ENCODE data around the gene TMEM106A. TPM values are rescaled to one million over a fixed set of nuclear protein-coding genes. Genes with fewer than 3 reads are reported as not detected.
A peak's percentile ranks its signal among the peaks of the same experiment; 100 is the strongest.

TMEM106A gene
- total and polyA plus RNA-seq, 2 of the 13 experiments (the other 11 are each of a cell fraction or from before 2014, with no cell fraction given), result 16.9 to 35.9 TPM

- TF ChIP-seq, protein P1, sequence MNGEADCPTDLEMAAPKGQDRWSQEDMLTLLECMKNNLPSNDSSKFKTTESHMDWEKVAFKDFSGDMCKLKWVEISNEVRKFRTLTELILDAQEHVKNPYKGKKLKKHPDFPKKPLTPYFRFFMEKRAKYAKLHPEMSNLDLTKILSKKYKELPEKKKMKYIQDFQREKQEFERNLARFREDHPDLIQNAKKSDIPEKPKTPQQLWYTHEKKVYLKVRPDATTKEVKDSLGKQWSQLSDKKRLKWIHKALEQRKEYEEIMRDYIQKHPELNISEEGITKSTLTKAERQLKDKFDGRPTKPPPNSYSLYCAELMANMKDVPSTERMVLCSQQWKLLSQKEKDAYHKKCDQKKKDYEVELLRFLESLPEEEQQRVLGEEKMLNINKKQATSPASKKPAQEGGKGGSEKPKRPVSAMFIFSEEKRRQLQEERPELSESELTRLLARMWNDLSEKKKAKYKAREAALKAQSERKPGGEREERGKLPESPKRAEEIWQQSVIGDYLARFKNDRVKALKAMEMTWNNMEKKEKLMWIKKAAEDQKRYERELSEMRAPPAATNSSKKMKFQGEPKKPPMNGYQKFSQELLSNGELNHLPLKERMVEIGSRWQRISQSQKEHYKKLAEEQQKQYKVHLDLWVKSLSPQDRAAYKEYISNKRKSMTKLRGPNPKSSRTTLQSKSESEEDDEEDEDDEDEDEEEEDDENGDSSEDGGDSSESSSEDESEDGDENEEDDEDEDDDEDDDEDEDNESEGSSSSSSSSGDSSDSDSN (CRISPR knock-in tag; IDR thresholded peaks at IDR 0.05), result peak; percentile 70
- TF ChIP-seq, protein P2, sequence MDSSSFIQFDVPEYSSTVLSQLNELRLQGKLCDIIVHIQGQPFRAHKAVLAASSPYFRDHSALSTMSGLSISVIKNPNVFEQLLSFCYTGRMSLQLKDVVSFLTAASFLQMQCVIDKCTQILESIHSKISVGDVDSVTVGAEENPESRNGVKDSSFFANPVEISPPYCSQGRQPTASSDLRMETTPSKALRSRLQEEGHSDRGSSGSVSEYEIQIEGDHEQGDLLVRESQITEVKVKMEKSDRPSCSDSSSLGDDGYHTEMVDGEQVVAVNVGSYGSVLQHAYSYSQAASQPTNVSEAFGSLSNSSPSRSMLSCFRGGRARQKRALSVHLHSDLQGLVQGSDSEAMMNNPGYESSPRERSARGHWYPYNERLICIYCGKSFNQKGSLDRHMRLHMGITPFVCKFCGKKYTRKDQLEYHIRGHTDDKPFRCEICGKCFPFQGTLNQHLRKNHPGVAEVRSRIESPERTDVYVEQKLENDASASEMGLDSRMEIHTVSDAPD (CRISPR knock-in tag; IDR thresholded peaks at IDR 0.05), result 0 out of 2 replicates have a peak, but pooled peaks have one; percentile 54
- TF ChIP-seq ZNF558 (CRISPR knock-in tag; IDR thresholded peaks at IDR 0.05; ENCODE audit: borderline replicate concordance) (0 out of 2 replicates have a peak, but pooled peaks have one; percentile 1), HOXD1 (CRISPR knock-in tag; IDR thresholded peaks at IDR 0.05) (peak; percentile 73; the same call in 1 of the 2 replicates), ELF1 (CRISPR knock-in tag; IDR thresholded peaks at IDR 0.05) (peak; percentile 51), DBP (CRISPR knock-in tag; IDR thresholded peaks at IDR 0.05; ENCODE audit: not compliant biosample characterization) (no peak), ZNF484 (CRISPR knock-in tag; IDR thresholded peaks at IDR 0.05; ENCODE audit: borderline replicate concordance, low read depth) (peak; percentile 30; the same call in 1 of the 2 replicates), AGO2 (optimal IDR thresholded peaks at IDR 0.05; ENCODE audit: low read depth, low read length) (peak; percentile 96), HBP1 (CRISPR knock-in tag; IDR thresholded peaks at IDR 0.05; ENCODE audit: low read depth) (peak; percentile 52; the same call in 1 of the 2 replicates), NAIF1 (CRISPR knock-in tag; IDR thresholded peaks at IDR 0.05; ENCODE audit: borderline replicate concordance) (peak; percentile 78), HNRNPL (IDR thresholded peaks at IDR 0.05; ENCODE audit: low read depth, low read length) (0 out of 2 replicates have a peak, but pooled peaks have one; percentile 62)
- TF ChIP-seq, protein P3, sequence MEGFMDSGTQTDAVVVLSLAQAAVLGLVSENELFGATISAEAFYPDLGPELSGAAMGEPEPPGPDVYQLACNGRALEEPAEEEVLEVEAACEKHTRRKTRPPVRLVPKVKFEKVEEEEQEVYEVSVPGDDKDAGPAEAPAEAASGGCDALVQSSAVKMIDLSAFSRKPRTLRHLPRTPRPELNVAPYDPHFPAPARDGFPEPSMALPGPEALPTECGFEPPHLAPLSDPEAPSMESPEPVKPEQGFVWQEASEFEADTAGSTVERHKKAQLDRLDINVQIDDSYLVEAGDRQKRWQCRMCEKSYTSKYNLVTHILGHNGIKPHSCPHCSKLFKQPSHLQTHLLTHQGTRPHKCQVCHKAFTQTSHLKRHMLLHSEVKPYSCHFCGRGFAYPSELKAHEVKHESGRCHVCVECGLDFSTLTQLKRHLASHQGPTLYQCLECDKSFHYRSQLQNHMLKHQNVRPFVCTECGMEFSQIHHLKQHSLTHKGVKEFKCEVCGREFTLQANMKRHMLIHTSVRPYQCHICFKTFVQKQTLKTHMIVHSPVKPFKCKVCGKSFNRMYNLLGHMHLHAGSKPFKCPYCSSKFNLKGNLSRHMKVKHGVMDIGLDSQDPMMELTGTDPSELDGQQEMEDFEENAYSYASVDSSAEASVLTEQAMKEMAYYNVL (CRISPR knock-in tag; IDR thresholded peaks at IDR 0.05; ENCODE audit: borderline replicate concordance), result peak; percentile 84; the same call in 1 of the 2 replicates
These were observed at the start of gene TMEM106A (continued) for GRCh38 chr17:43211480-43212402.

Data from HepG2 (cell line).